Mesenchymal stem cell (in vitro differentiated cells and primary cell): ENCODE measurements around the gene PAGR1.

Experiments
- DNase-seq: peaks from one replicate; pipeline ENCODE4 v3.0.0-alpha.2; 2013
- H2AFZ ChIP-seq: one replicate; pipeline ENCODE4 v1.6.1; 2013; ENCODE audit warnings: low read depth, mild to moderate bottlenecking, control low read depth, inconsistent platforms, low read length, moderate library complexity
- H2AK5ac ChIP-seq: 2 replicates; pipeline ENCODE4 v1.6.1; 2013; ENCODE audit warnings: low read length, moderate library complexity, mild to moderate bottlenecking, inconsistent platforms; ENCODE audit not compliant: severe bottlenecking
- H2BK120ac ChIP-seq: one replicate; pipeline ENCODE4 v1.6.1; 2013; ENCODE audit warnings: low read depth, mild to moderate bottlenecking, inconsistent platforms, low read length, moderate library complexity
- H2BK12ac ChIP-seq, 2 experiments: one replicate each; pipeline ENCODE4 v1.6.1; 2013; ENCODE audit warnings: inconsistent platforms in 2 of 2, low read length in 2 of 2, mild to moderate bottlenecking in 2 of 2, moderate library complexity in 2 of 2, control low read depth in 1 of 2
- H2BK15ac ChIP-seq: one replicate; pipeline ENCODE4 v1.6.1; 2013; ENCODE audit warnings: mild to moderate bottlenecking, low read depth, inconsistent platforms; ENCODE audit not compliant: poor library complexity, severe bottlenecking
- H2BK5ac ChIP-seq: 2 replicates; pipeline ENCODE4 v1.6.1; 2013; ENCODE audit warnings: low read depth, mild to moderate bottlenecking, low read length, control low read depth, inconsistent platforms; ENCODE audit not compliant: poor library complexity, severe bottlenecking
- H3K14ac ChIP-seq, 2 experiments: one replicate each; pipeline ENCODE4 v1.6.1; 2013; ENCODE audit warnings: inconsistent platforms in 2 of 2, low read length in 2 of 2, control low read depth in 1 of 2, mild to moderate bottlenecking in 1 of 2, moderate library complexity in 1 of 2
- H3K18ac ChIP-seq, 2 experiments: one replicate each; pipeline ENCODE4 v1.6.1; 2013; ENCODE audit warnings: inconsistent platforms in 2 of 2, low read length in 2 of 2, control low read depth in 1 of 2, low read depth in 1 of 2, mild to moderate bottlenecking in 1 of 2
- H3K23ac ChIP-seq, 2 experiments: one replicate each; pipeline ENCODE4 v1.6.1; 2013; ENCODE audit warnings: inconsistent platforms in 2 of 2, low read length in 2 of 2, mild to moderate bottlenecking in 2 of 2, moderate library complexity in 2 of 2, control low read depth in 1 of 2
- H3K27ac ChIP-seq: 2 replicates; pipeline ENCODE4 v1.5.1; 2013; ENCODE audit warnings: mild to moderate bottlenecking, moderate library complexity, low read length, control low read depth, inconsistent platforms; ENCODE audit not compliant: poor library complexity, severe bottlenecking
- H3K27me3 ChIP-seq, 2 experiments: 2 replicates each; pipeline versions ENCODE4 v1.6.1 to v1.7.0; 2013; ENCODE audit warnings: low read length in 2 of 2, mild to moderate bottlenecking in 2 of 2, moderate library complexity in 2 of 2, control low read depth in 1 of 2, inconsistent platforms in 1 of 2; ENCODE audit not compliant: control insufficient read depth in 1 of 2, insufficient read depth in 1 of 2
- H3K36me3 ChIP-seq, 2 experiments: 2 replicates each; pipeline versions ENCODE4 v1.6.1 to v1.7.0; 2013; ENCODE audit warnings: low read length in 2 of 2, control low read depth in 1 of 2, inconsistent platforms in 1 of 2, low read depth in 1 of 2, mild to moderate bottlenecking in 1 of 2; ENCODE audit not compliant: insufficient read depth in 2 of 2, control insufficient read depth in 1 of 2
- H3K4ac ChIP-seq, 2 experiments: one replicate each; pipeline ENCODE4 v1.6.1; 2013; ENCODE audit warnings: inconsistent platforms in 2 of 2, low read length in 2 of 2, mild to moderate bottlenecking in 2 of 2, moderate library complexity in 2 of 2, control low read depth in 1 of 2, low read depth in 1 of 2
- H3K4me1 ChIP-seq: 2 replicates; pipeline ENCODE4 v1.6.1; 2013; ENCODE audit warnings: low read depth, low read length, control low read depth; ENCODE audit not compliant: control insufficient read depth, insufficient read depth
- H3K4me2 ChIP-seq: 2 replicates; pipeline ENCODE4 v1.6.1; 2013; ENCODE audit warnings: low read length, mild to moderate bottlenecking, inconsistent platforms; ENCODE audit not compliant: poor library complexity, severe bottlenecking
- H3K4me3 ChIP-seq, 2 experiments: 2 replicates each; pipeline versions ENCODE4 v1.5.1 to v1.7.0; 2013; ENCODE audit warnings: low read length in 2 of 2, mild to moderate bottlenecking in 2 of 2, control low read depth in 1 of 2, low read depth in 1 of 2; ENCODE audit not compliant: insufficient read depth in 1 of 2
- H3K79me1 ChIP-seq: replicated peaks from 2 replicates; pipeline ENCODE4 v1.6.1; 2013; ENCODE audit warnings: mild to moderate bottlenecking, control low read depth, low read length, inconsistent platforms; ENCODE audit not compliant: poor library complexity, severe bottlenecking
- H3K9ac ChIP-seq: 2 replicates; pipeline ENCODE4 v1.7.0; 2013; ENCODE audit warnings: mild to moderate bottlenecking, low read length, moderate library complexity
- H3K9me3 ChIP-seq: 2 replicates; pipeline ENCODE4 v1.7.0; 2013; ENCODE audit warnings: mild to moderate bottlenecking, low read length; ENCODE audit not compliant: control insufficient read depth
- H4K8ac ChIP-seq: one replicate; pipeline ENCODE4 v1.6.1; 2013; ENCODE audit warnings: inconsistent platforms, mild to moderate bottlenecking, low read length, moderate library complexity
- H4K91ac ChIP-seq: one replicate; pipeline ENCODE4 v1.6.1; 2013; ENCODE audit warnings: mild to moderate bottlenecking, low read length, inconsistent platforms
- WGBS: methylation state at CpG from one replicate; pipeline ENCODE4 v1.1.7; 2013; ENCODE audit warnings: mixed read lengths; 5-methylcytosine and 5-hydroxymethylcytosine counted together

Gene PAGR1

GRCh38 chr16:29824589-29825144 lies 8.7 kb downstream of the PAGR1 start:
- Histone ChIP-seq H3K4me1 (peaks cover 41% of the 10 kb centered on the region), H2AFZ (no peak overlapping the region), H3K79me1 (no peaks in the 10 kb centered on the region), H4K8ac (peak overlapping the region; percentile 36), H2BK5ac (peak overlapping the region; percentile 83), H3K4me3 (peak overlapping the region in 1 of 2 experiments; percentile 72), H2AK5ac (peak overlapping the region; percentile 94), H3K18ac (peak overlapping the region; percentile 71 to 72), H3K14ac (peak overlapping the region; percentile 21 to 26), H4K91ac (peak overlapping the region; percentile 74), H3K4me2 (peak overlapping the region; percentile 13), H2BK12ac (peak overlapping the region; percentile 19 to 20), H2BK15ac (peak overlapping the region; percentile 95), H2BK120ac (peak overlapping the region; percentile 42), H3K23ac (peak overlapping the region in 1 of 2 experiments; percentile 86), H3K27me3 (no peaks in the 10 kb centered on the region), H3K9me3 (no peaks in the 10 kb centered on the region), H3K4ac (peak overlapping the region; percentile 79 to 94), H3K9ac (peak overlapping the region; percentile 85), H3K36me3 (peaks cover 0 to 19% of the 10 kb centered on the region in 2 experiments), H3K27ac (peak overlapping the region; percentile 96)
- WGBS = 8% methylated on average over 5 of the region's 7 CpGs
- peak; percentile 81 for DNase-seq

- H3K14ac ChIP-seq = peak overlapping the region; percentile 21 to 26
- H2BK12ac ChIP-seq = peak overlapping the region; percentile 19 to 86
- peaks cover 5 to 22% of the 10 kb centered on the region in 2 experiments for H3K36me3 ChIP-seq
- peak overlapping the region; percentile 96 for H3K27ac ChIP-seq
- H3K9me3 ChIP-seq = no peaks in the 10 kb centered on the region
- H2BK120ac ChIP-seq = peak overlapping the region; percentile 69
- peak overlapping the region in 1 of 2 experiments; percentile 72 for H3K4me3 ChIP-seq
- peak overlapping the region; percentile 85 for H3K9ac ChIP-seq
- H2AK5ac ChIP-seq = peak overlapping the region; percentile 94
- 24% methylated on average over 10 of the region's 10 CpGs for WGBS
- H3K4me2 ChIP-seq = peak overlapping the region; percentile 36
- no peak overlapping the region for H2AFZ ChIP-seq
- no peaks in the 10 kb centered on the region for H3K79me1 ChIP-seq
- H3K27me3 ChIP-seq = no peaks in the 10 kb centered on the region
- H3K23ac ChIP-seq = peak overlapping the region in 1 of 2 experiments; percentile 86
- peaks cover 44% of the 10 kb centered on the region for H3K4me1 ChIP-seq
- peak overlapping the region; percentile 74 for H4K91ac ChIP-seq
- H3K4ac ChIP-seq = peak overlapping the region; percentile 79 to 94
- peak overlapping the region; percentile 83 for H2BK5ac ChIP-seq
- peak overlapping the region; percentile 71 to 72 for H3K18ac ChIP-seq
- peak overlapping the region; percentile 95 for H2BK15ac ChIP-seq
- peak; percentile 80 for DNase-seq
- peak overlapping the region; percentile 66 for H4K8ac ChIP-seq
These were observed 9.4 kb downstream of the PAGR1 start for GRCh38 chr16:29825145-29826044.

- H2BK12ac ChIP-seq = peak overlapping the region; percentile 37 to 86
- H3K23ac ChIP-seq = no peak overlapping the region
- H3K4me3 ChIP-seq = peak overlapping the region in 1 of 2 experiments; percentile 72
- H3K4me1 ChIP-seq = peaks cover 42% of the 10 kb centered on the region
- H3K9ac ChIP-seq = peak overlapping the region; percentile 85
- no peak overlapping the region for H2BK15ac ChIP-seq
- H3K4me2 ChIP-seq = no peak overlapping the region
- H2BK120ac ChIP-seq = no peak overlapping the region
- peak overlapping the region; percentile 49 for H2AK5ac ChIP-seq
- no peak overlapping the region for H3K14ac ChIP-seq
- H3K27ac ChIP-seq = peak overlapping the region; percentile 96
- peaks cover 15 to 32% of the 10 kb centered on the region in 2 experiments for H3K36me3 ChIP-seq
- peak overlapping the region; percentile 73 for H4K91ac ChIP-seq
- DNase-seq = no peak
- WGBS = 80% methylated on average over 3 of the region's 8 CpGs
- H4K8ac ChIP-seq = no peak overlapping the region
- H2AFZ ChIP-seq = no peak overlapping the region
- H3K4ac ChIP-seq = no peak overlapping the region
- H3K27me3 ChIP-seq = no peaks in the 10 kb centered on the region
- H3K9me3 ChIP-seq = no peaks in the 10 kb centered on the region
- H2BK5ac ChIP-seq = no peak overlapping the region
- peak overlapping the region; percentile 9 to 72 for H3K18ac ChIP-seq
- peaks cover 3% of the 10 kb centered on the region for H3K79me1 ChIP-seq
These were observed 10.4 kb downstream of the PAGR1 start for GRCh38 chr16:29826342-29826695.

- no peak overlapping the region for H2BK15ac ChIP-seq
- peaks cover 12% of the 10 kb centered on the region for H3K4me1 ChIP-seq
- H4K91ac ChIP-seq = no peak overlapping the region
- no peak overlapping the region for H3K23ac ChIP-seq
- no peak overlapping the region for H4K8ac ChIP-seq
- no peaks in the 10 kb centered on the region for H3K9me3 ChIP-seq
- no peak overlapping the region for H3K18ac ChIP-seq
- H2AFZ ChIP-seq = no peak overlapping the region
- peaks cover 51 to 63% of the 10 kb centered on the region in 2 experiments for H3K36me3 ChIP-seq
- no peak overlapping the region for H3K4me3 ChIP-seq
- peaks cover 20% of the 10 kb centered on the region for H3K79me1 ChIP-seq
- H2BK12ac ChIP-seq = no peak overlapping the region
- DNase-seq = no peak
- no peak overlapping the region for H3K14ac ChIP-seq
- no peak overlapping the region for H3K27ac ChIP-seq
- H3K4me2 ChIP-seq = no peak overlapping the region
- no peak overlapping the region for H3K9ac ChIP-seq
- no peak overlapping the region for H3K4ac ChIP-seq
- no peaks in the 10 kb centered on the region for H3K27me3 ChIP-seq
- no peak overlapping the region for H2BK5ac ChIP-seq
- 98% methylated on average over 11 of the region's 11 CpGs for WGBS
- no peak overlapping the region for H2BK120ac ChIP-seq
- no peak overlapping the region for H2AK5ac ChIP-seq
These were observed 14.8 kb downstream of the PAGR1 start for GRCh38 chr16:29830774-29831173.
